ENCODE data around the gene LRRC45. TPM values are rescaled to one million over a fixed set of nuclear protein-coding genes. Genes with fewer than 3 reads are reported as not detected.
"Not testable (repeated sequence)": the region's sequence is repeated elsewhere in the genome, so short reads cannot be mapped to it uniquely, and the experiment has no call there.

The LRRC45 gene
- total RNA-seq, 1 experiment from 2014 or later: 40.1 TPM

DNA sequence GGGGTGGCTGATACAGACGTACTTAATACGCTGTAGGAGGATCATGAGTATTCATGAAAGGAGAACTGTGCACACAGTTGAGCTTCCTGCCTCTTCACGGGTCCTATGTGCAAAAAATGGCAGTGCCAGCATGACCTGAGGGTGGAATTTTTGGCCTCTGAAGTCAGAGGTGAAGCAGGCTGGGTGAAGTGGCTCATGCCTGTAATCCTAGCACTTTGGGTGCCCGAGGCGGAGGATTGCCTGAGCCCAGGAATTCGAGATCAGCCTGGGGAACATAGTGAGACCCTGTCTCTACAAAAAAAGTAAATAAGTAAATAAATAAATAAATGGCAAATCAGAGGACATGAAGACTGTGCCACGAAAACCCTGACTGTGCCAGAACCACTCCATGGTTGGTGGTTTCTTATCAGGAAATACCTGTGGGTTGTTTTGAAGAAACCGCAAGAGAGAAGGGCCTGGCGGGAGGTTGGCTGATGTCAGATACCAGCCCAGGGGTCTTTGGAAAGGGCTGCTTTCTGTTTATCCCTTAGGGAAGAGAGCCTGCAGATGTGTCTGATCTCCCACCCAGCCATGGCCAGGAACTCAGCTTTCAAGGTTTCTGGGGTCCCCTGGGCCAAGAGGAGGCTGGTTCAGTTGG, 42.3 kb upstream of the LRRC45 start (continued):
- TF ChIP-seq CBX3 (IDR thresholded peaks at IDR 0.05; ENCODE audit: low read depth) (no peak), CEBPB (IDR thresholded peaks at IDR 0.05; ENCODE audit: low read depth) (no peak), TCF7L2 (IDR thresholded peaks at IDR 0.05; ENCODE audit: borderline replicate concordance, extremely low read depth, insufficient read depth, insufficient read length) (no peak), ZNF274 (IDR thresholded peaks at IDR 0.05; ENCODE audit: low read depth, low read length) (no peak)
- TF ChIP-seq, protein P1, sequence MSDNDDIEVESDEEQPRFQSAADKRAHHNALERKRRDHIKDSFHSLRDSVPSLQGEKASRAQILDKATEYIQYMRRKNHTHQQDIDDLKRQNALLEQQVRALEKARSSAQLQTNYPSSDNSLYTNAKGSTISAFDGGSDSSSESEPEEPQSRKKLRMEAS (IDR thresholded peaks at IDR 0.05): no peak

DNA sequence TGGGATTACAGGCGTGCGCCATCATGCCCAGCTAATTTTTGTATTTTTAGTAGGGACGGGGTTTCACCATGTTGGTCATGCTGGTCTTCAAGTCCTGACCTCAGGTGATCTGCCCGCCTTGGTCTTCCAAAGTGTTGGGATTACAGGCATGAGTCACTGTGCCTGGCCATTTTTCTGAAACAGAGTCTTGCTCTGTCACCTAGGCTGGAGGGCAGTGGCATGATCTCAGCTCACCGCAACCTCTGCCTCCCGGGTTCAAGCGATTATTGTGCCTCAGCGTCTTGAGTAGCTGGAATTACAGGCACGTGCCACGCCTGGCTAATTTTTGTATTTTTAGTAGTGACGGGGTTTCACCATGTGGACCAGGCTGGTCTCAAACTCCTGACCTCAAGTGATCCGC, 41.6 kb upstream of the LRRC45 start:
- DNase-seq (ENCODE audit: low read depth, low spot score); H3K9me2 ChIP-seq (ENCODE audit: insufficient read depth); H3K79me2 ChIP-seq (ENCODE audit: insufficient read depth, low read length); BruUV-seq (replicated peaks); H3K9me3 ChIP-seq (ENCODE audit: control insufficient read depth in 1 of 2, insufficient read depth in 1 of 2, low read depth in 1 of 2, low read length in 2 of 2); H3K4me3 ChIP-seq (replicated peaks in 1 of 2; ENCODE audit: low read depth in 1 of 2, low read length in 2 of 2); H2AFZ ChIP-seq (ENCODE audit: low read depth, low read length, poor library complexity, severe bottlenecking); H4K20me1 ChIP-seq (ENCODE audit: insufficient read depth); CTCF ChIA-PET; H3K27me3 ChIP-seq (ENCODE audit: insufficient read depth, low read length); H3K4me2 ChIP-seq (ENCODE audit: low read length); POLR2A ChIA-PET; H3K27ac ChIP-seq (ENCODE audit: low read depth, low read length); intact Hi-C loops (cut with micrococcal nuclease); ATAC-seq; RAD21 ChIA-PET (ENCODE audit: low non-redundant PET in 1 of 2, low total read pairs in 2 of 2, uncharacterized antibody in 2 of 2, unreplicated experiment in 2 of 2); H3K9ac ChIP-seq (ENCODE audit: low read length): not testable (repeated sequence)
- Histone ChIP-seq H3K4me1 (ENCODE audit: control insufficient read depth in 1 of 2, insufficient read depth in 2 of 2, low read length in 2 of 2) (peaks cover 7 to 34% of the 10 kb centered on the region in 2 experiments), H3K36me3 (ENCODE audit: control insufficient read depth in 1 of 2, insufficient read depth in 2 of 2, low read length in 2 of 2) (peaks cover 16 to 22% of the 10 kb centered on the region in 2 experiments)

GRCh38 chr17:81983011-81983638, 40.0 kb upstream of the LRRC45 start:
- BruUV-seq (replicated peaks): no TSS peak
- DNase-seq (ENCODE audit: low read depth, low spot score) (no peak), ATAC-seq (no peak)
- Histone ChIP-seq H3K79me2 (ENCODE audit: insufficient read depth, low read length) (no peaks in the 10 kb centered on the region; the same call in 1 of the 2 replicates), H3K27ac (ENCODE audit: low read depth, low read length) (no peak overlapping the region; the same call in 1 of the 2 replicates), H3K9ac (ENCODE audit: low read length) (no peak overlapping the region), H3K9me2 (ENCODE audit: insufficient read depth) (no peaks in the 10 kb centered on the region), H3K27me3 (ENCODE audit: insufficient read depth, low read length) (no peaks in the 10 kb centered on the region), H3K4me1 (ENCODE audit: control insufficient read depth in 1 of 2, insufficient read depth in 2 of 2, low read length in 2 of 2) (peaks cover 4 to 23% of the 10 kb centered on the region in 2 experiments; a peak in 2 of 4 replicates), H4K20me1 (ENCODE audit: insufficient read depth) (no peaks in the 10 kb centered on the region), H3K9me3 (ENCODE audit: control insufficient read depth in 1 of 2, insufficient read depth in 1 of 2, low read depth in 1 of 2, low read length in 2 of 2) (no peaks in the 10 kb centered on the region), H3K4me2 (ENCODE audit: low read length) (no peak overlapping the region), H3K36me3 (ENCODE audit: control insufficient read depth in 1 of 2, insufficient read depth in 2 of 2, low read length in 2 of 2) (peaks cover 16 to 22% of the 10 kb centered on the region in 2 experiments), H2AFZ (ENCODE audit: low read depth, low read length, poor library complexity, severe bottlenecking) (no peak overlapping the region), H3K4me3 (replicated peaks in 1 of 2; ENCODE audit: low read depth in 1 of 2, low read length in 2 of 2) (no peak overlapping the region)
- ChIA-PET CTCF (interaction anchor here (1.2 kb wide), 1 partner anchor 37 kb away, joined by 3 read pairs; no protein-coding TSS in a partner anchor), POLR2A (no interaction called here), RAD21 (ENCODE audit: low non-redundant PET in 1 of 2, low total read pairs in 2 of 2, uncharacterized antibody in 2 of 2, unreplicated experiment in 2 of 2) (no interaction called here)
- intact Hi-C loops (cut with micrococcal nuclease): no loop called here
- TF ChIP-seq FOSL1 (IDR thresholded peaks at IDR 0.05; ENCODE audit: low read depth) (no peak), SP1 (IDR thresholded peaks at IDR 0.05; ENCODE audit: low read depth) (no peak), SIN3A (IDR thresholded peaks at IDR 0.05; ENCODE audit: low read depth) (no peak), EGR1 (IDR thresholded peaks at IDR 0.05; ENCODE audit: low read depth) (no peak), POLR2AphosphoS5 (IDR thresholded peaks at IDR 0.05; ENCODE audit: low read depth, low read length) (no peak), CEBPB (IDR thresholded peaks at IDR 0.05; ENCODE audit: low read depth) (no peak), YY1 (IDR thresholded peaks at IDR 0.05; ENCODE audit: extremely low read depth, insufficient replicate concordance, low read depth, low read length) (no peak)
- TF ChIP-seq, protein P2, sequence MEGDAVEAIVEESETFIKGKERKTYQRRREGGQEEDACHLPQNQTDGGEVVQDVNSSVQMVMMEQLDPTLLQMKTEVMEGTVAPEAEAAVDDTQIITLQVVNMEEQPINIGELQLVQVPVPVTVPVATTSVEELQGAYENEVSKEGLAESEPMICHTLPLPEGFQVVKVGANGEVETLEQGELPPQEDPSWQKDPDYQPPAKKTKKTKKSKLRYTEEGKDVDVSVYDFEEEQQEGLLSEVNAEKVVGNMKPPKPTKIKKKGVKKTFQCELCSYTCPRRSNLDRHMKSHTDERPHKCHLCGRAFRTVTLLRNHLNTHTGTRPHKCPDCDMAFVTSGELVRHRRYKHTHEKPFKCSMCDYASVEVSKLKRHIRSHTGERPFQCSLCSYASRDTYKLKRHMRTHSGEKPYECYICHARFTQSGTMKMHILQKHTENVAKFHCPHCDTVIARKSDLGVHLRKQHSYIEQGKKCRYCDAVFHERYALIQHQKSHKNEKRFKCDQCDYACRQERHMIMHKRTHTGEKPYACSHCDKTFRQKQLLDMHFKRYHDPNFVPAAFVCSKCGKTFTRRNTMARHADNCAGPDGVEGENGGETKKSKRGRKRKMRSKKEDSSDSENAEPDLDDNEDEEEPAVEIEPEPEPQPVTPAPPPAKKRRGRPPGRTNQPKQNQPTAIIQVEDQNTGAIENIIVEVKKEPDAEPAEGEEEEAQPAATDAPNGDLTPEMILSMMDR (IDR thresholded peaks at IDR 0.05 in 2 of 3, conservative IDR thresholded peaks at IDR 0.05 in 1 of 3; ENCODE audit: borderline replicate concordance in 1 of 3, insufficient read depth in 1 of 3, low read depth in 2 of 3, low read length in 2 of 3): no peak
- TF ChIP-seq, protein P3, sequence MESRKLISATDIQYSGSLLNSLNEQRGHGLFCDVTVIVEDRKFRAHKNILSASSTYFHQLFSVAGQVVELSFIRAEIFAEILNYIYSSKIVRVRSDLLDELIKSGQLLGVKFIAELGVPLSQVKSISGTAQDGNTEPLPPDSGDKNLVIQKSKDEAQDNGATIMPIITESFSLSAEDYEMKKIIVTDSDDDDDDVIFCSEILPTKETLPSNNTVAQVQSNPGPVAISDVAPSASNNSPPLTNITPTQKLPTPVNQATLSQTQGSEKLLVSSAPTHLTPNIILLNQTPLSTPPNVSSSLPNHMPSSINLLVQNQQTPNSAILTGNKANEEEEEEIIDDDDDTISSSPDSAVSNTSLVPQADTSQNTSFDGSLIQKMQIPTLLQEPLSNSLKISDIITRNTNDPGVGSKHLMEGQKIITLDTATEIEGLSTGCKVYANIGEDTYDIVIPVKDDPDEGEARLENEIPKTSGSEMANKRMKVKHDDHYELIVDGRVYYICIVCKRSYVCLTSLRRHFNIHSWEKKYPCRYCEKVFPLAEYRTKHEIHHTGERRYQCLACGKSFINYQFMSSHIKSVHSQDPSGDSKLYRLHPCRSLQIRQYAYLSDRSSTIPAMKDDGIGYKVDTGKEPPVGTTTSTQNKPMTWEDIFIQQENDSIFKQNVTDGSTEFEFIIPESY (IDR thresholded peaks at IDR 0.05; ENCODE audit: extremely low read depth, insufficient replicate concordance, low read length): no peak
